Occipital lobe (tissue), 2 donors: ENCODE measurements around the gene TINAGL1. TPM values are rescaled to one million over a fixed set of nuclear protein-coding genes. Genes with fewer than 3 reads are reported as not detected.
"Not testable (repeated sequence)": the region's sequence is repeated elsewhere in the genome, so short reads cannot be mapped to it uniquely, and the experiment has no call there.

Experiments
- DNase-seq: peaks from one replicate; lab custom pipeline; 2025; lab: John Stamatoyannopoulos, UW
- total RNA-seq: library from RNA; depleted of rRNA; stranded (reverse); fragments of >200 nt; gene quantifications from one replicate; pipeline ENCODE4 v1.2.3, GENCODE V29; 2014

The TINAGL1 gene
- total RNA-seq, 1 donor from 2014 or later: 2.8 TPM

DNA sequence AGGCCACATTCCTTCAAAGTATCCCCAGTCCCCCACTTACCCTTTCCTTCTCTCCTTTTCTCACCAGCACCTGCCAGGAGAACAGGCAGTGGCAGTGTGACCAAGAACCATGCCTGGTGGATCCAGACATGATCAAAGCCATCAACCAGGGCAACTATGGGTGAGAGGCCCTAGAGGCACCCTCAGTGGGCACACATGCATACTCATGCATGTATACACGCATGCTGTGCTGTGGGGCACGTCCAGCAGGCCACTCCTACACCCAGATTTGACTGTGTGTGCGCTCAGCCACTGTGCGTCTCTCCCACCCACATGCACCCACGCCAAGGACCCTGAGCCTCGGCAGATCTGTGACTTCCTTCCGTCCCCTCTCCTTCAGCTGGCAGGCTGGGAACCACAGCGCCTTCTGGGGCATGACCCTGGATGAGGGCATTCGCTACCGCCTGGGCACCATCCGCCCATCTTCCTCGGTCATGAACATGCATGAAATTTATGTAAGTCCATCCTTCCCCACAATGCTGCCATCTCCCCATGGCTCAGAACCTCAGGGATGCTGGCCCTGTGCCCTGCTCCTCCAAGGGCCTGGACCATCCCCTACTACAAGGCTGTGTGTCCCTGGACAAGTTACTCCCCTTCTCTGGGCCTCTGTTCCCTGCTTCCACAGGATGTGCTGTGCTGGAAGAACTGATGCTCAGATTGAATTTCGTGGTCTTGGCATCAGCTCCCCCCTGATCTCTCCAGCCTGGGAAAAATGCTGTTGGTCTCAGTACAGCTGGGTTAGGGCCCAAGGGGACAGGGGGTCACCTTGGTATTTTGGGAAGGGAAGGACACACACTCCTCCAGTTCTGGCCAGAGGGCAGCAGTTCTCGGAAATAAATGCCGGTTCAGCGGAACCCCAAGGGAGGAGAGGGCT is 7.0 kb downstream of the TINAGL1 start:
- DNase-seq: no peak

DNA sequence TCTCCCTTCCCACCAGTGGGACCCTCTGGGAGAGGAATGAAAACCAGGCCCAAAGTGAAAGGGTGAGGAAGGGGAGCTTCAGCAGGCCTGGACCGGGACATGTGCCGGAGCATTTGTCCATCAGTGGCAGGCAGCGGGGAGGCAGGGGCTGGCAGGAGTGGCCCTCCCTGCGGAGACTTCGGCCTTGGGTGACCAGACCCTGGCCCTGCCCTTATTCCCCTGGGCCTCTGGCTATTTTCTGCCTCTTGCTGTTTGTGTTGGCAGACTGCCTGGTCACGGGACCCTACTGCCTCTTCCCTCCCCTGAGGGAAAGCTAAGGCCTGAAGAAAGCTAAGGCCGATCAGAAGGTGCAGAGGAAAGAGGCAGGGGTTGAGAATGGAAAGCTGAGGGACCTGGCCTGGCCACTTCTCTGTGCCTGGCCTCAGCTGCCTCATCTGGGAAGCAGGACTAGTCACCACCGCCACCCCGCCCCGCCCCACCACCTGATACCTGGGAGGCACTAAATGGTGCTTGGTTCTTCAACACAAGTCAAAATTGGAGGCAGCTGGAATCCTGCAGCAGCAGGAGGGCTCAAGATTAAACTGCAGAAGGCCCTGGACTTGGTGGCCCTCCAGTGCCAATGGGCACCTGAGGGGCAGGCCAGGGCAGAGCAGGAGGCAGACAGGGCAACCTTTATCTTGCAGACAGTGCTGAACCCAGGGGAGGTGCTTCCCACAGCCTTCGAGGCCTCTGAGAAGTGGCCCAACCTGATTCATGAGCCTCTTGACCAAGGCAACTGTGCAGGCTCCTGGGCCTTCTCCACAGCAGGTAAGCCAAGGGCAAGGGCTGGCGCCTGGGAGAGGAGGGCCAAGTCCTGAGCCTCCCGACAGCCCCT is 7.9 kb downstream of the TINAGL1 start:
- no peak for DNase-seq

DNA sequence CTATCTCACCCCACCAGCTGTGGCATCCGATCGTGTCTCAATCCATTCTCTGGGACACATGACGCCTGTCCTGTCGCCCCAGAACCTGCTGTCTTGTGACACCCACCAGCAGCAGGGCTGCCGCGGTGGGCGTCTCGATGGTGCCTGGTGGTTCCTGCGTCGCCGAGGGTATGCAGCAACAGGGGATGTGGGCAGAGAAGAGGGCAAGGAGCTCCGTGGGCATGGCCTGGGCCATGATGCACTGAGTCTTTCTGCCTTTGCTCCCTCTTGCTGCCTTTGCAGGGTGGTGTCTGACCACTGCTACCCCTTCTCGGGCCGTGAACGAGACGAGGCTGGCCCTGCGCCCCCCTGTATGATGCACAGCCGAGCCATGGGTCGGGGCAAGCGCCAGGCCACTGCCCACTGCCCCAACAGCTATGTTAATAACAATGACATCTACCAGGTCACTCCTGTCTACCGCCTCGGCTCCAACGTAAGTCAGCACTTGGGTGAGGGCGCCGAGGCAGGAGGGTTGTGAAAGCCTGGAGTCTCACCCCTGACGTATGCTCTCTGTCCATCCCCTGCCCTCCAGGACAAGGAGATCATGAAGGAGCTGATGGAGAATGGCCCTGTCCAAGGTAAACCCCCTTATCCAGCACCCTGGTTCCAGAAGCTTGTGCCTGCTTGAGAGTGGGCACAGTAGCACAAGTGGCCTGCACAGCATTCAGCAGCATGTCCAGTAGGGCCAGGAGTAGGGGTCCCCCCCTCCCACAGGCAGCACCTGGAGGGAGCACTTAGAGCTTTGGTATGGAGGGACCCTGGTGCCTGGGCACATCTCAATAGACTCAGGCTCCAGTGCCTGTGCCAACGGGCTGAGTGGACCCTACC is 8.8 kb downstream of the TINAGL1 start:
- DNase-seq: no peak

DNA sequence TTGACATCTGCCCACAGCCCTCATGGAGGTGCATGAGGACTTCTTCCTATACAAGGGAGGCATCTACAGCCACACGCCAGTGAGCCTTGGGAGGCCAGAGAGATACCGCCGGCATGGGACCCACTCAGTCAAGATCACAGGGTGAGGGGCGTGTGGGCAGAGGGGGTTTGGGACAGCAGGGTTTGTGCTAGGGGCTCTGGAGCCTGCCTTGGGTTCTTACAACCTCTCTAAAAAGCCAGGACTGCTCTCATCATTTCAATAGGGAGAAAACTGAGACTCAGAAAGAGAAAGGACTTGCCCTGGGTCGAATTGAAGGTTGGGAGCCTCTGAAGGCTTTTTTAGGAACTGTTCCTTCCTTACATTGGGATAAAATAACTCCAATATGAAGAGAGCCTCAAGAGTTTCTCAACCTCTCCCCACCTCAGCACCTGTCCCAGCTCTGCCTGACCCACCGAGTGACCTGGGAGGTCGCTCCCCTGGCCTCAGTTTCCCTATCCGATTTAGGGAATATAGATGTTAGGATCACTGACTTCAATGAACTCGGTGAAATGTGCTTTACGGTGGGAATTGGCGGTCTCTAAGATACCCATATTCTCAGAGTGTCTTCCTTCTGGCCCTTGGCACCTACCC is 9.5 kb downstream of the TINAGL1 start:
- no peak for DNase-seq

DNA sequence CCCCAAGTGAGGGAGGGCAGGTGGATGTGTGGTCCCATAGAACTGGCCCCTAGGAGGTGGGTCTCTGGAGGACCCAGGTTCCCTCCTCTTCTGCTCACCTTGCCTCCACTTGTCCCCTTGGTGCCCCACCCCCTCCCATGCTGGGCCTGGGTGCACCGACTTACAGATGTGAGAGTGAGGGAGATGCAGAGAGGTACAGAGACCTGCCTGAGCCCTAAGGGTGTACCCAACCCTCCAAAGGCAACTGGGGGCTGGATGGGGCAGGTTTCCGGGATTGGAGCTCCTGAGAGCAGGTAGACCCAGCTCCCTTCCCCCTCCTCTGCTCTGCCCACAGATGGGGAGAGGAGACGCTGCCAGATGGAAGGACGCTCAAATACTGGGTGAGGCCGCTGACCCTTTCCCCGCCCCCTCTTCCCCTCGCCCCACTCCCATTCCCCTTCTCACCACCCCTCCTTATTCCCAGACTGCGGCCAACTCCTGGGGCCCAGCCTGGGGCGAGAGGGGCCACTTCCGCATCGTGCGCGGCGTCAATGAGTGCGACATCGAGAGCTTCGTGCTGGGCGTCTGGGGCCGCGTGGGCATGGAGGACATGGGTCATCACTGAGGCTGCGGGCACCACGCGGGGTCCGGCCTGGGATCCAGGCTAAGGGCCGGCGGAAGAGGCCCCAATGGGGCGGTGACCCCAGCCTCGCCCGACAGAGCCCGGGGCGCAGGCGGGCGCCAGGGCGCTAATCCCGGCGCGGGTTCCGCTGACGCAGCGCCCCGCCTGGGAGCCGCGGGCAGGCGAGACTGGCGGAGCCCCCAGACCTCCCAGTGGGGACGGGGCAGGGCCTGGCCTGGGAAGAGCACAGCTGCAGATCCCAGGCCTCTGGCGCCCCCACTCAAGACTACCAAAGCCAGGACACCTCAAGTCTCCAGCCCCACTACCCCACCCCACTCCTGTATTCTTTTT is 10.3 kb downstream of the TINAGL1 start:
- no peak for DNase-seq

DNA sequence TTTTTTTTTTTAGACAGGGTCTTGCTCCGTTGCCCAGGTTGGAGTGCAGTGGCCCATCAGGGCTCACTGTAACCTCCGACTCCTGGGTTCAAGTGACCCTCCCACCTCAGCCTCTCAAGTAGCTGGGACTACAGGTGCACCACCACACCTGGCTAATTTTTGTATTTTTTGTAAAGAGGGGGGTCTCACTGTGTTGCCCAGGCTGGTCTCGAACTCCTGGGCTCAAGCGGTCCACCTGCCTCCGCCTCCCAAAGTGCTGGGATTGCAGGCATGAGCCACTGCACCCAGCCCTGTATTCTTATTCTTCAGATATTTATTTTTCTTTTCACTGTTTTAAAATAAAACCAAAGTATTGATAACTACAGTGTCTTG is 11.0 kb downstream of the TINAGL1 start:
- not testable (repeated sequence) for DNase-seq

DNA sequence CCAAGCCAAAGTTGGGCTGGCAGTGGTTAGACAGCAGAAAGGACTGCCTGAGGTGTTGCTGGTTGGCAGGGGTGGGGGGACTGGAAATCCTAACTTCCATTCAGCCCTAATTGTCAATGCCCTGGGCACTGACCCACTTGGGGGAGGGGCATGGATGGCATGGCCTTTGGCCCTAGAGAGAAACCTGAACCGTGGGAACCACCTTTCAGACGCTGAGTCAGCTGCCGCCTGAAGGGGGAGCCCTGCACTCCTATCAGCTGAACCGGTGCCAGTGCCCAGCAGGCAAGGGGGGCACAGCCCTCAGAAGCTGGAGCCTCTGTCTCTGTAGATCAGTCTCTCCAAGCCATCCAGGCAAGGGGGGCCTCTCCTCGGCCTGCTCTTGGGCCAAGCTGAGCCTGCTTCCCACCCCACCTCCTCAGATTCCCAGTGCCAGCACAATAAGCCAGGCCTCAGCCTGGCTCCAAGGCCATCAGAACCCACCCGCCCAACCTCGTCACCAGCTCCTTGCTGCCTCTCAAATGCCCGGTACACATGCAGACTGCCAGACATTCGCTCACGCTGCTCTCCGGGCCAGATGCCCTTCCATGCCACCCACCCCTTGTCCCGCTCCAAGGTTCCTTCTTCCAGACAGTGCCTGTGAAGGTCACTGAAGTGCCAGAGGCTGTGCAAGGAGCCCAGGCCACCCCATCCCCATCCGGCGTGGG is 11.6 kb downstream of the TINAGL1 start:
- no peak for DNase-seq

DNA sequence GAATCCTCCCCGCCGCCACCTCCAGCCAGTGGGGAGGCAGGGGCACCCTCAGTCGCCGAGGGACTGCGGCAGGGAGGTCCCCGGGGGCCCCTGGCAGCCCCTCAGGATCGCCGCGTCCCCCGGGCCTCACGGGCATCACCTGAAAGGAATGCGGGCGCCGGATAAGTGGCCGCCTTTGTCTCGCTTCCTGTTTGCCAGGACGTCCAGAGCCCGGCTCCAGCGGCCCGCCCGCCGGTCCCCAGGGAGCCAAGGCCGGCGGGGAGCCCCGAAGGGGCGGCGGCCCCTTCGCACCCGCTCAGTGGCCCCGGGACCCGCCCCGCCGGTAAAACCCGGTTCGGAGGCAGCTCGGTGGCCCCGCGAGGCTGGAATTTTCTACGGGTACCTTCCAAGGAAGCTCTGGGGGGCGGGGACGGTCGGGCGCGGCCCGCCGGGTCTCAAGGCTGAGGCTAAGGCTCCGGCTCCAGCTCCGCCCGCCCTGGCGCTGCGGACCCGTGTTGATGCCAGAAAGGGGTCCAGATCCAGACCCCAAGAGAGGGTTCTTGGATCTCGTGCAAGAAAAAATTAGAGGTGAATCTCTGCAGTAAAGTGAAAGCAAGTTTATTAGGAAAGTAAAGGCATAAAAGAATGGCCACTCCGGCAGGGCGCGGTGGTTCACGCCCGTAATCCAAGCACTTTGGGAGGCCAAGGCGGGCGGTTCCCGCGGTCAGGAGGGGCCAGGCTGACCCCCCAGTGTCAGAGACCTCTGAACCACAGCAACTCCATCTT is 12.6 kb downstream of the TINAGL1 start:
- no peak for DNase-seq

DNA sequence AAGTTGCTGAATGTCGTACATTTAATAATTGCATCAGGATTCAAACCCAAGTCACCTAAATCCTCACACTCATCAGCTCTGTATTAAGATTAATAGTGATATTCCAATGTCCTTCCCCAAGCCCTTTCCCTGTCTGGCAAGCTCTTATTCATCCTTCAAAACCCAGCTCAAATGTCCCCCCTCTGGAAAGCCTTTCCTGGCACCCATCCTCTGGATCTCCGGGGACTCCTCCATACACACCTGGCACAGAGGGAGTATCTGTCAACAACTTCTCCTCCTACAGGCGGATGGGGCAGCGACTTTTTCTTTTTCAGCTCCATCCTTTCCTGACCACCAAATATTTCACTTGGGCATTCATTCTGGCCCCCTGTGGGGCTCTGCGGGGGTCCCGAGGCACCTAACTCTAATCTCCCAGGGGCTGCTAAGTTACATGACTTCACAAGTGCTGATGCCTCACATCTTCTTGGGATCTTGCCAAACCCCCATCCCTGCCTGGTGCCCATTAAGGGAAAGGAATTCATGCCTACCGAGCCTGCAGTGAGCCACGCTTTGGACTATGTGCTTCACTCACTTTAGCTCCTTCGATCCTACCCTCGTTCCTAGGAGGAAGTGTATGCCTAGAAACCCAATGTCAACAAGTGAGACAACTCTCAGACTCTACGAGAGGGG is 15.2 kb downstream of the TINAGL1 start:
- no peak for DNase-seq

DNA sequence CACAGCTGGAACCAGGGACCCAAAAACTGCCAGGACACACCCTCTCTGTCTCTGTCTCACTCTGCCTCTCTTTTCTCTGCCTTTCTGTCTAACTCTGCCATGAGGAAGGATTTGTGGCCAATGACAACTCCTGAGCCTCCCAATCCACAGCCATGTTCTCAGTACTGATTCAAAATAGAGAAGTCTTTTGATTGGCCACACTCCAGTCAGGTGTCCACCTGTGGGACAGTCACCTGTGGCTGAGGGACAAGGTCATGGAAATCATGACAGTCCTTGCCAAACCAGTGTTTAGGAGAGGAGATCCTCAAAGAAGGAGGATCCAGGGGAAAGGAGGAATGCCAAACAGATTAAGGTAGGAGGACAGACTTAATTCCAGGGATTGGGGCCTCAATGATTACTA is 15.8 kb downstream of the TINAGL1 start:
- no peak for DNase-seq

DNA sequence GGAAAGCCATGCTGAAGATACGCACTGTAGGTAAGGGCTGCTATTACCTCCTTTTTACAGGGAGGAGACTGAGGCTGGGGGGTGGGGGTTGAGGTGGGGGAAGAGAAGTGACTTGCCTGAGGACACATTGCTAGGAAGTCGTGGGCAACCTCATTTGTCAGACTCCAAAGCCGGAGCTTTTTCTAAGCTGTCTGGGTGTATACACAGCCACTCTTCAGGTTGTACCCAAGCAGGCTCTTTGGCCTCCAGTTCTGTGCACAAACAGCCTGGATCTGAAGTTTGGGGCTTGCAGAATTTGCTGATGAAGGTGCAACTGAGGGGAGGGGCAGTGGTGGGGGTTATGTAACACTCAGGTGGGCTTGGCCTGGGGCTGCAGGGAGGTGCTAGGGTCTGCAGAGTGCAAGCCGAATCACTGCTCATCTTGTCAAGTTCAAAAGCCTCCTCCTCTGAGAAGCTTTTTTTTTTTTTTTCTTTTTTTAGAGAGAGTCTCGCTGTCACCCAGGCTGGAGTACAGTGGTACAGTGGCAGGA is 16.9 kb downstream of the TINAGL1 start:
- DNase-seq: no peak

DNA sequence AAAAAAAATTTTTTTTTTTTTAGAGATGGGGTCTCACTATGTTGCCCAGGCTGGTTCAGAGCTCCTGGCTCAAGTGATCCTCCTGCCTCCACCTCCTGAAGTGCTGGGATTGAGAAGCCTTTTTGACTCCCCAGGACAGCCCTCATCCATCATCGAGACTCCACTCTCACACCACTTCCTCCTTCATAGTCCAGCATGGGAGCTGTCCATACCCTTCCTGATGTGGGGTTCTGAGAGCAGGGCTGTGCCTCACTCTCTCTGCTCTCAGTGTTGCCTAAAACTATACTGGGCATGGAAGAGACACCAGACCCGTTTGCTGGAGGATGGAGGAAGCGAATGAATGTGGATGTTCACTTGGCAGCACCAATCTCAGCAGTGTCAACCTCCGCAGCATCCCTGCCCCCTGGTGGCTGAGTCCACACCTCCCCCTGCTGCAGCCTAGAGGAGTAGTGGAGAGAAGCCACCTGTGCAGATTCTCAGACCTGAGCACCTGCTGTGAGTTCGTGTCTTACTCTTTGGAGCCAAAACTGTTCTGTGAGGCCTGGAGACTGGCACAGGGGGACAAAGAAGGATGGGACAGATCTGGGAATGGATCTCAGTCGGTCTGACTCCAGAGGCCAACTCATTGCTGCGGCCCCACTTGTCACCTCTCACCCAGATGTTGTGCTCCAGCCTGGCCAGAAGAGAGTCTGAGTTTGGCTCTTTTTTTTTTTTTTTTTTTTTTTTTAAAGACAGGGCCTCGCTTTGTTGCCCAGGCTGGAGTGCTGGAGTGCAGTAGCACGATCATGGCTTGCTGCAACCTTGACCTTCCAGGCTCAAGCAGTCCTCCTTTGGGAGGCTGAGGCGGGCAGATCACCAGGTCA is 17.7 kb downstream of the TINAGL1 start:
- no peak for DNase-seq

DNA sequence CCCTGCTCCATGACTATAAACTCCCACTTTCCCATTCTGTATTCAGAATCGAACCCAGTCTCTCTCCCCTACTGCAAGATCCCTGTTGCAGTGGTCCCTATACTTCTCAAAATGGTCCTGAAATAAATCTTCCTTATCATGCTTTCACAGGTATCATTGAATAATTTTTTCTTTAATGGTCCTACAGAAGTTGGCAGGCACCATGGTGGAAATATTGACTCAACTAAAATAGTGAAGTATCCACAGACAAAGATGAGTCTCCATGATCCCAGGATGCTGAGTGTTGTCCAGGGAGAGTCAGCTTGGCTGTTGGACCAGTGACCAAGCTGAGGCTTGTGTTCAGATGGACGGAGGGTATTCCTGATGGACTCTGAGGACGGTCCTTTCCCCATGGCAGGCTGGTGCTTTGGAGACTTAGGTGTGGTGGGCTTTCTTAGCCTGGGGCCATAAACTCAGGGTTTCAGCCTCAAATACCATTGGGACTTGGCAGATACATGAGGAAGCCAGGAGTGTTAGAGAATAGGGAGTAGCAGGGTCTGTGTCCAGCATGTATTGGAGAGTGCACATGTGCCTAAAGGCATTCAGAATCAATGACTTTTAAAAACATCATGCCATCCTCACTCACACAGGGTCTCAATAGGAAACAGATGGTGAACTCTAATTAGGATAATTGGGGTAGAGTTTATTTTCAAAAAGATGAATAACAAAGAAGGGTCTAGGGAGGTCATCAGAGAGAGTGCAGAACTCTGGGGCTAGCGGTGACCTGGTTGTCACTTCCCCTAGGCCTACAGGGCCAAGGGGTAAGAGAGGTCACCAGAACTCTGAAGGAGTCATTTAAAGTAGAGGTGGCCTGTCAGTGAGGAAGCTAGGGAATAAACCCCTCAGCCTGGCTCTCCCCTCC is 19.8 kb downstream of the TINAGL1 start:
- DNase-seq: no peak

DNA sequence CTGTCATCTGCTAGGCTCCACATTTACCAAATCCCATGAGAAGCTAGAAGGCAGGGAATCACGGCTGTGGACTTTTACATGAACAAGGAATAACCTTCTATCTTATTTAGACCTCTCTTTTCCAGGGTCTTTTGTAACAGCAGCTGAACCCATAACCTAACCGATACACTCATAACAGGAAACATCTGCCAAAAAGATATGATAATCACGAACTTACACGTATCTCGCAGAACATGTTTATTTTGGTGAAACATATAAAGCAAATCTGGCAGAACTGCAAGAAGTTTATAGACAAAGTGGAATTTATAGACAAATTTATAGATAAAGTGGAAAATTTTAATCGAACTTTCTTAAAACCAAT is 20.4 kb downstream of the TINAGL1 start:
- DNase-seq: no peak

DNA sequence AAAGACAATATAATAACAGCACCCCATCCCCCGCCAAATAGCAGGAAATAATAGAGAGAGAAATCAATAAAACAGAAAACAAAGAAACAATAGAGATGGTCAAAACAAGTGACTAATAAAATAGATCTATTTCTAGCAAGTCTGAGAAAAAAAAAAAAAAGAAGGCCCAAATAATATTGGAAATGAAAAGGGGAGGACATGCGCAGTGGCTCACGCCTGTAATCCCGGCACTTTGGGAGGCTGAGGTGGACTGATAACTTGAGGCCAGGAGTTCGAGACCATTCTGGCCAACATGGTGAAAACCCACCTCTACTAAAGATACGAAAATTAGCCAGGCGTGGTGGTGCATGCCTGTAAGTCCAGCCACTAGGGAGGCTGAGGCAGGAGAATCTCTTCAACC is 22.7 kb downstream of the TINAGL1 start:
- no peak for DNase-seq

DNA sequence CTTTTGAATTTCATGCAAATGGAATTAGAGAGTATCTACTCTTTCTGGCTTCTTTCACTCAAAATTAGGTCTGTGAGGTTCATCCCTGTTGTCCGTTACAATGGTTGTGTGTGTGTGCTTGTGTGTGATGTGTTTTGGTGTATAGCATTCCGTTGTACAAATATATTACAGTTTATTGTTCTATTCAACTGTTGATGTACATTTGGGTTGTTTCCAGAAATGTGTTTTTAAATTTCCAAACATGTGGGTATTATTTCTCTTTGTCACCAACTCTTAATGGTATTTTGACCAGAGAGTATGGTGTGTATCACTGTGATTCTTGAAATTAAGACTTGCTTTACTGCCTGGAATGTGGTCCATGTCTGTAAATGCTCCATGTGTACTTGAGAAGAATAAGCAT is 24.3 kb downstream of the TINAGL1 start:
- no peak for DNase-seq
